A673 (cell line): ENCODE data around the gene AEBP2. TPM values are rescaled to one million over a fixed set of nuclear protein-coding genes. Genes with fewer than 3 reads are reported as not detected.

Source experiments
- BruUV-seq: library from RNA; stranded (reverse); fragments of 400-500 nt; replicated peaks from 2 replicates; lab custom pipeline; 2021; lab: Mats Ljungman, UMichigan
- CTCF ChIA-PET: fragments of 300-600 bp; sonication (Branson Sonifier 250); formaldehyde crosslinking; loops from one replicate; lab custom pipeline; 2022; ENCODE audit warnings: antibody characterized with exemption; lab: Charles Lee
- POLR2A ChIA-PET: fragments of 300-600 bp; sonication (Branson Sonifier 250); formaldehyde crosslinking; loops from one replicate; lab custom pipeline; 2022; ENCODE audit warnings: antibody characterized with exemption; ENCODE audit not compliant: low non-redundant PET; lab: Charles Lee
- DNase-seq: peaks from one replicate; pipeline ENCODE4 v3.0.0-alpha.2; 2015; ENCODE audit warnings: low spot score
- H3K27ac ChIP-seq: fragments of 200-600 bp; sonication (generic); 2 replicates; pipeline ENCODE4 v1.5.1; 2016; ENCODE audit warnings: mixed run types, low read depth, mild to moderate bottlenecking, mixed read lengths, antibody characterized with exemption, low read length; ENCODE audit not compliant: poor library complexity, severe bottlenecking
- H3K27me3 ChIP-seq: fragments of 200-600 bp; sonication (generic); replicated peaks from 2 replicates; pipeline ENCODE4 v1.6.1; 2017; ENCODE audit warnings: mixed run types, low read depth, mild to moderate bottlenecking, mixed read lengths, antibody characterized with exemption, low read length; ENCODE audit not compliant: insufficient read depth, poor library complexity
- H3K36me3 ChIP-seq: fragments of 200-600 bp; sonication (generic); 2 replicates; pipeline ENCODE4 v1.6.1; 2016; ENCODE audit warnings: mixed run types, mild to moderate bottlenecking, mixed read lengths, antibody characterized with exemption, low read length; ENCODE audit not compliant: insufficient read depth, poor library complexity, severe bottlenecking
- H3K4me1 ChIP-seq: fragments of 200-600 bp; sonication (generic); 2 replicates; pipeline ENCODE4 v1.6.1; 2017; ENCODE audit warnings: mixed run types, mild to moderate bottlenecking, mixed read lengths, antibody characterized with exemption, low read length; ENCODE audit not compliant: insufficient read depth, poor library complexity, severe bottlenecking
- H3K4me3 ChIP-seq: fragments of 200-600 bp; sonication (generic); 2 replicates; pipeline ENCODE4 v1.5.1; 2016; ENCODE audit warnings: low read depth, mixed run types, mild to moderate bottlenecking, mixed read lengths, low read length; ENCODE audit not compliant: poor library complexity, severe bottlenecking
- H3K9me3 ChIP-seq: fragments of 200-600 bp; sonication (generic); 2 replicates; pipeline ENCODE4 v1.6.1; 2016; ENCODE audit warnings: mixed run types, low read depth, mild to moderate bottlenecking, mixed read lengths, antibody characterized with exemption, low read length; ENCODE audit not compliant: poor library complexity, severe bottlenecking
- EZH2 ChIP-seq: fragments of 200-600 bp; sonication (generic); IDR thresholded peaks from 2 replicates; pipeline ENCODE4 v1.6.1; 2017; ENCODE audit warnings: borderline replicate concordance, low read depth, mild to moderate bottlenecking, mixed read lengths, antibody characterized with exemption, low read length; ENCODE audit not compliant: poor library complexity, severe bottlenecking
- intact Hi-C: fragments of 100-400 bp; cut with micrococcal nuclease; formaldehyde crosslinking; loops from one replicate; pipeline ENCODE4 v1.10.0; 2022; ENCODE audit not compliant: unreplicated experiment
- total RNA-seq: library from RNA; stranded (reverse); gene quantifications from 2 replicates; pipeline ENCODE4 v1.2.3, GENCODE V29; 2021
- TF ChIP-seq, protein P1 (sequence below): fragments of 300-800, 200-600 bp; sonication (generic); conservative IDR thresholded peaks from 2 replicates; pipeline ENCODE4 v1.5.1; 2017; ENCODE audit warnings: low read depth, mild to moderate bottlenecking, antibody characterized with exemption, low read length, moderate library complexity, mixed read lengths

AEBP2 gene
- total RNA-seq, 1 experiment from 2014 or later: 47.6 TPM

GRCh38 chr12:19518209-19518608 is 78.9 kb downstream of the AEBP2 start:
- CTCF ChIA-PET: no interaction called here
- no peak for TF ChIP-seq EZH2
- no peak for DNase-seq
- POLR2A ChIA-PET: no interaction called here
- H3K4me1 ChIP-seq: peaks cover 8% of the 10 kb centered on the region
- no peaks in the 10 kb centered on the region for H3K27me3 ChIP-seq
- H3K9me3 ChIP-seq: no peaks in the 10 kb centered on the region
- H3K36me3 ChIP-seq: peaks cover 42% of the 10 kb centered on the region
- intact Hi-C loops: no loop called here
- no peak overlapping the region for H3K27ac ChIP-seq
- H3K4me3 ChIP-seq: no peak overlapping the region
- no TSS peak for BruUV-seq

DNA sequence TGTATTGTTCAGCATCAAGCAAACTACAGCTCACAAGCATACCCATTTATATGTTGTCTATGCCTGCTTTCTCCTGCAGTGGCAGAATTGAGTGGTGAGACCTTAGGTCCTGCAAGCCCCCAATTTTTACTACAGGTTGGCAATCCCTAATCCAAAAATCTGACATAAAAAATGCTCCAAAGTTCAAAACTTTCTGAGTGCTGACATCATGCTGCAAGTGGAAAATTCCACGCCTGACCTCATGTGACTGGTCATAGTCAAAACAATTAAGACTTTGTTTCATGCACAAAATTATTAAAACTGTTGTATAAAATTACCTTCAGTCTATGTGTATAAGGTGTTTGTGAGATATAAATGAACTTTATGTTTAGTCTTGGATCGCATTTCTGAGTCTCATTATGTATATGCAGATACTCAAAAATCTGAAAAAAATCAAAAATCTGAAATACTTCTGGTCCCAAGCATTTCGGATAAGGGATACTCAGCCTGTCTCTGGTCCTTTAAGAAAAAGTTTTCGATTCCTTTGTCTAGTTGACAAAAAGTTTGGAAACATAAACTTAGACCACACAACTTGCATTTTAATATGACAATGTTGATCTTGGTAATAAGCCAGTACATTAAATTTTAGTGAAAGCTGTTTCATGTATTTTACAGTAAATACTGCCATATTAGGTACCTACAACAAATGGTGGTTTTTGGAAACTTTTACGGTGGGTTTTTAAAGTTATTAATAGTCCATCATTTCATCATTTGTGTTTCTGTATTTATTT is 81.5 kb downstream of the AEBP2 start:
- Histone ChIP-seq H3K4me3 (no peak overlapping the region), H3K36me3 (peaks cover 33% of the 10 kb centered on the region), H3K27me3 (no peaks in the 10 kb centered on the region), H3K4me1 (peaks cover 5% of the 10 kb centered on the region), H3K9me3 (no peaks in the 10 kb centered on the region), H3K27ac (no peak overlapping the region)
- no peak for DNase-seq
- no TSS peak for BruUV-seq
- ChIA-PET CTCF (no interaction called here), POLR2A (no interaction called here)
- intact Hi-C loops: no loop called here
- no peak for TF ChIP-seq EZH2
- TF ChIP-seq, protein P1, sequence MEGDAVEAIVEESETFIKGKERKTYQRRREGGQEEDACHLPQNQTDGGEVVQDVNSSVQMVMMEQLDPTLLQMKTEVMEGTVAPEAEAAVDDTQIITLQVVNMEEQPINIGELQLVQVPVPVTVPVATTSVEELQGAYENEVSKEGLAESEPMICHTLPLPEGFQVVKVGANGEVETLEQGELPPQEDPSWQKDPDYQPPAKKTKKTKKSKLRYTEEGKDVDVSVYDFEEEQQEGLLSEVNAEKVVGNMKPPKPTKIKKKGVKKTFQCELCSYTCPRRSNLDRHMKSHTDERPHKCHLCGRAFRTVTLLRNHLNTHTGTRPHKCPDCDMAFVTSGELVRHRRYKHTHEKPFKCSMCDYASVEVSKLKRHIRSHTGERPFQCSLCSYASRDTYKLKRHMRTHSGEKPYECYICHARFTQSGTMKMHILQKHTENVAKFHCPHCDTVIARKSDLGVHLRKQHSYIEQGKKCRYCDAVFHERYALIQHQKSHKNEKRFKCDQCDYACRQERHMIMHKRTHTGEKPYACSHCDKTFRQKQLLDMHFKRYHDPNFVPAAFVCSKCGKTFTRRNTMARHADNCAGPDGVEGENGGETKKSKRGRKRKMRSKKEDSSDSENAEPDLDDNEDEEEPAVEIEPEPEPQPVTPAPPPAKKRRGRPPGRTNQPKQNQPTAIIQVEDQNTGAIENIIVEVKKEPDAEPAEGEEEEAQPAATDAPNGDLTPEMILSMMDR: no peak

GRCh38 chr12:19525274-19525673 is 86.0 kb downstream of the AEBP2 start:
- ChIA-PET POLR2A (no interaction called here), CTCF (no interaction called here)
- H3K4me3 ChIP-seq: no peak overlapping the region
- intact Hi-C loops: no loop called here
- no peak overlapping the region for H3K27ac ChIP-seq
- TF ChIP-seq EZH2: no peak
- TF ChIP-seq, protein P1: no peak
- H3K27me3 ChIP-seq: no peaks in the 10 kb centered on the region
- no peaks in the 10 kb centered on the region for H3K9me3 ChIP-seq
- peaks cover 10% of the 10 kb centered on the region for H3K36me3 ChIP-seq
- no peak for DNase-seq
- BruUV-seq: no TSS peak
- peaks cover 13% of the 10 kb centered on the region for H3K4me1 ChIP-seq
